GM23248 (cell line): ENCODE measurements around the gene CSRNP3.

Experiments
- EZH2 ChIP-seq: fragments of 200-600 bp; sonication (generic); IDR thresholded peaks from 2 replicates; pipeline ENCODE4 v1.6.1; 2018; ENCODE audit warnings: antibody characterized with exemption, mild to moderate bottlenecking; ENCODE audit not compliant: insufficient read depth, poor library complexity, severe bottlenecking
- EZH2phosphoT487 ChIP-seq: fragments of 200-600 bp; sonication (generic); IDR thresholded peaks from 2 replicates; pipeline ENCODE4 v1.6.1; 2018; ENCODE audit warnings: antibody characterized with exemption, moderate library complexity, mild to moderate bottlenecking, low read depth; ENCODE audit not compliant: insufficient read depth

DNA sequence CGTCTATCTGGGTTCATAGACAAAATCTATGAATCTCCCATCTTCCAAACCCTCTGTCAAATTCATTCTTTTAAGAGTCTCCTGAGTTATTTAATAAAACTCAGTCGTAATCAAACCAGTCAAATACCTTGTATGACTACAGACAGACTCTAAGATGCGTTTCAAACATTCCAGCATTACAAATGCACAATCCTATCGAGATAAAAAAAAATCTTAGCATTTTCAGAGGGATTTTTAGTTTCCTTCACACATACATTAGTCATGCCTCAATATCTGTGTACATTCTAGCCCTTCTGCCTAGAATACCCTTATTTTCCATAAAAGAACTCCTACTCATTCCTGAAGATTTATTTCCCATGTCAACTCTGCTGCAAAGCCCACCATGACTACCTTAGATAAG is 96.5 kb downstream of the CSRNP3 start:
- no peak for TF ChIP-seq EZH2
- no peak for TF ChIP-seq EZH2phosphoT487
